Measurements from ENCODE around the gene C19orf38. TPM values are rescaled to one million over a fixed set of nuclear protein-coding genes. Genes with fewer than 3 reads are reported as not detected.
"Not testable (repeated sequence)": the region's sequence is repeated elsewhere in the genome, so short reads cannot be mapped to it uniquely, and the experiment has no call there.

C19orf38 gene
- total RNA-seq, 2 donors from 2014 or later: 0.91 to 6.4 TPM

DNA sequence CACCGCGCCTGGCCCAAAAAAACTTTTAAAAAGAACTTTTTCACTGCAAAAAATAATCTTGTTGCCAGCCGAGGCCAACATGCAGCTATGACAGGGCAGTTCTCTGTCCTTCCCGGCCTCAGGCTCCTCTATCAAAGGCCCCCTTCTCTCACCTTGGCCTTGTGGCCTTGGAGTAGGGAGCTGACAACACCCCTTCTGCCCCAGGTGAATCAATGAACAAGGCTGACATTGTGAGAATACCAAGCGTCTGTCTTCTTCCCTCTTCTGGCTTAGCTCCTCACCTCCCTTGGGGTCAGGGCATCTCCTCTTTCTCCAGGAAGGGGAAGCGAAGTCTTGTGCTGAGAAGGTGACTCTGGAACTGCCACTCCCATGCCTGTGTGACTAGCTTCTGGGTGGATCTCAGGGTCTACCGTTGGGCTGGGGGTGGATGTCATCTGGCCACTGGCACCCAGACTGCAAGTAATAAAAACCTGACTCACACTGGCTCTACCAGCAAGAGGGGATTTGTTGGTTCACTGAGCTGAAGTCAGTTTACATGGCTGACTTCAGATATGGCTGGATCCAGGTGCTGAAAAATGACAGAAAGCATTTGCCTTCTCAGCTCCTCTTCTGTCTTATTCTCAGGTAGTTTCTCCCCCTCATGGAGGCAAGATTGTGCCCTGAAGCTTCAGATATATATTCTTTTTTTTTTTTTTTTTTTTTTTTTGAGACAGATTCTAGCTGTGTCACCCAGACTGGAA is 6.3 kb downstream of the C19orf38 start:
- TF ChIP-seq CTCF (IDR thresholded peaks at IDR 0.05): no peak
- TF ChIP-seq POLR2AphosphoS5 (IDR thresholded peaks at IDR 0.05): no peak
- no peak for TF ChIP-seq POLR2A (IDR thresholded peaks at IDR 0.05)
- no peak overlapping the region for H3K27ac ChIP-seq
- peaks cover 2% of the 10 kb centered on the region for H3K27me3 ChIP-seq (replicated peaks; ENCODE audit: insufficient read depth)
- H3K4me1 ChIP-seq (replicated peaks): no peaks in the 10 kb centered on the region
- no peak for DNase-seq (ENCODE audit: low spot score)
- no peak overlapping the region for H3K4me3 ChIP-seq
- intact Hi-C loops (cut with DNase I): no loop called here
- no peaks in the 10 kb centered on the region for H3K36me3 ChIP-seq
- H3K9me3 ChIP-seq: no peaks in the 10 kb centered on the region
- 74% methylated on average over 7 of the region's 7 CpGs for WGBS

GRCh38 chr19:10855879-10856522 is 7.8 kb downstream of the C19orf38 start:
- Histone ChIP-seq H3K27ac (no peak overlapping the region), H3K27me3 (replicated peaks; ENCODE audit: insufficient read depth) (no peaks in the 10 kb centered on the region), H3K36me3 (no peaks in the 10 kb centered on the region), H3K4me1 (replicated peaks) (no peaks in the 10 kb centered on the region), H3K4me3 (no peak overlapping the region), H3K9me3 (no peaks in the 10 kb centered on the region)
- intact Hi-C loops (cut with DNase I): no loop called here
- TF ChIP-seq POLR2A (IDR thresholded peaks at IDR 0.05) (no peak), POLR2AphosphoS5 (IDR thresholded peaks at IDR 0.05) (no peak), CTCF (IDR thresholded peaks at IDR 0.05) (peak in 2 of 4 experiments; percentile 19 to 39)
- 65% methylated on average over 5 of the region's 5 CpGs for WGBS
- no peak for DNase-seq (ENCODE audit: low spot score)

DNA sequence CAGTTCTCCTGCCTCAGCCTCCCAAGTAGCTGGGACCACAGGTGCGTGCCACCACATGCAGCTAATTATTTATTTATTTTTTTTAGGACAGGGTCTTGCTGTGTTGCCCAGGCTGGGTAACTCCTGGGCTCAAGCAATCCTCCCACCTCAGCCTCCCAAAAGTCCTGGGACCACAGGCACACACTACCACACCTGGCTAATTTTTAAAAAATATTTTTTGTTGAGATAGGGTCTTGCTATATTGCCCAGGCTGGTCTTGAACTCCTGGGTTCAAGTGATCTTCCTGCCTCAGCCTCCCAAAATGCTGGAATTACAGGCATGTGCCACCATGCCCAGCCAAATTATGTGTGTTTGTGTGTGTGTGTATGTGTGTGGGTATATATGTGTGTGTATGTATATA is 8.7 kb downstream of the C19orf38 start:
- H3K4me3 ChIP-seq; H3K36me3 ChIP-seq; H3K9me3 ChIP-seq; intact Hi-C loops (cut with DNase I); H3K27me3 ChIP-seq (replicated peaks; ENCODE audit: insufficient read depth); H3K4me1 ChIP-seq (replicated peaks); DNase-seq (ENCODE audit: low spot score); H3K27ac ChIP-seq: not testable (repeated sequence)
- 100% methylated on average over 1 of the region's 1 CpG for WGBS

GRCh38 chr19:10858204-10858828 is 10.1 kb downstream of the C19orf38 start:
- intact Hi-C loops (cut with DNase I): no loop called here
- no peak overlapping the region for H3K27ac ChIP-seq
- WGBS: 42% methylated on average over 4 of the region's 4 CpGs
- no peaks in the 10 kb centered on the region for H3K27me3 ChIP-seq (replicated peaks; ENCODE audit: insufficient read depth)
- no peak overlapping the region for H3K4me3 ChIP-seq
- H3K9me3 ChIP-seq: no peaks in the 10 kb centered on the region
- TF ChIP-seq POLR2AphosphoS5 (IDR thresholded peaks at IDR 0.05) (no peak), POLR2A (IDR thresholded peaks at IDR 0.05) (no peak), CTCF (IDR thresholded peaks at IDR 0.05) (peak in 3 of 4 experiments; percentile 15 to 31 (median 30))
- no peaks in the 10 kb centered on the region for H3K4me1 ChIP-seq (replicated peaks)
- DNase-seq (ENCODE audit: low spot score): no peak
- no peaks in the 10 kb centered on the region for H3K36me3 ChIP-seq

GRCh38 chr19:10861103-10861651 is 13.0 kb downstream of the C19orf38 start:
- WGBS: 73% methylated on average over 7 of the region's 7 CpGs

More at GRCh38 chr19:10861103-10861651, 13.0 kb downstream of the C19orf38 start:
- TF ChIP-seq CTCF (IDR thresholded peaks at IDR 0.05) (peak in 1 of 4 experiments; percentile 34), POLR2AphosphoS5 (IDR thresholded peaks at IDR 0.05) (no peak)
- intact Hi-C loops (cut with DNase I): loop anchor here (5.0 kb wide), 1 partner anchor 144 kb away; the partner anchor contains the start of gene DNM2
- Histone ChIP-seq H3K27ac (no peak overlapping the region), H3K4me1 (replicated peaks) (no peaks in the 10 kb centered on the region), H3K27me3 (replicated peaks; ENCODE audit: insufficient read depth) (no peaks in the 10 kb centered on the region), H3K9me3 (no peaks in the 10 kb centered on the region), H3K4me3 (no peak overlapping the region), H3K36me3 (no peaks in the 10 kb centered on the region)
- DNase-seq (ENCODE audit: low spot score): no peak
